IPS-18a (cell line): ENCODE results near the gene MAFG.

Experiments
- H3K27ac ChIP-seq: one replicate; pipeline ENCODE4 v1.5.1; 2013; ENCODE audit warnings: low read length
- H3K27me3 ChIP-seq: one replicate; pipeline ENCODE4 v1.6.1; 2013; ENCODE audit warnings: mild to moderate bottlenecking, low read length; ENCODE audit not compliant: control insufficient read depth, insufficient read depth
- H3K36me3 ChIP-seq: one replicate; pipeline ENCODE4 v1.6.1; 2013; ENCODE audit warnings: low read depth, low read length; ENCODE audit not compliant: control insufficient read depth
- H3K4me1 ChIP-seq: one replicate; pipeline ENCODE4 v1.6.1; 2013; ENCODE audit warnings: low read depth, low read length; ENCODE audit not compliant: control insufficient read depth
- H3K4me3 ChIP-seq: one replicate; pipeline ENCODE4 v1.5.1; 2013; ENCODE audit warnings: low read length
- H3K9ac ChIP-seq: one replicate; pipeline ENCODE4 v1.6.1; 2013; ENCODE audit warnings: mild to moderate bottlenecking, low read length, moderate library complexity
- H3K9me3 ChIP-seq: one replicate; pipeline ENCODE4 v1.6.1; 2013; ENCODE audit warnings: low read depth, low read length; ENCODE audit not compliant: control insufficient read depth

Gene MAFG

DNA sequence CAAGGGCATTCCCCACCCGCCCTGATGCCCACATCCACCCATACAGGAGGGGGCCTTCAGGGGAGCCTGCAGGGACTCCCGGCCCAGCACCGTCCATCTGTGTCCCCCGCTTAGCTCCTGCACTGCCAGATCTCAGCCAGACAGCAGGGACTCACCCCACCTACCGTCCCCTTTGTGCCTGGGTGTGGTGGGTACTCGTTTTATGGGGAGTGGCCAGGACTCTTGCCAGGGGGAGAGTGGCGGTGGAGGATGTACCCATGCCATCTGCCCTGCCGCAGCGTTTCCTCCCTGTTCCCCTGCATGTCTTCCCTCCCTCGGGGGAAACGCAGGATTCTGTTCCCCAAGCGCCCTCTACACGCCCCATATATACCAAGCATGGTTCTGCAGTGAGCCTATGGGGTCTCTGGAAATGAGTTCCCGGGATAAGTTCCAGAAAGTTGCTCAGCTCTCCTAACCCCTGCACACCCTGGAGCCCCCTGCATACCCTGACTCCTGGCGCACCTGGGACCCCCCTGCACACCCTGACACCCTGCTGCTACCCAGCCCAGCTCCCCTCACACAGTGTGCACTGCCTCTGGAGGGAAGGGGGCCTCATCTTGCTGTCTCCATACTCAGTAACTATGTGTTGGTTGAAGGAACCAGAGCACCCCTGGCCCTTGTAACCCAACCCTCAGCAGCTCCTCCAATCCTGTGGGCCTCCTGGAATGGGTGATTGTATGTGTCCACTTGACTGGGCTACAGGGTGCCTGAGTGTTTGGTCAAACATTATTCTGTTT lies 4.2 kb upstream of the MAFG start:
- no peaks in the 10 kb centered on the region for H3K4me1 ChIP-seq
- no peak overlapping the region for H3K4me3 ChIP-seq
- no peak overlapping the region for H3K9ac ChIP-seq
- no peak overlapping the region for H3K27ac ChIP-seq
- no peaks in the 10 kb centered on the region for H3K9me3 ChIP-seq
- H3K36me3 ChIP-seq: peaks cover 3% of the 10 kb centered on the region
- peaks cover 16% of the 10 kb centered on the region for H3K27me3 ChIP-seq

DNA sequence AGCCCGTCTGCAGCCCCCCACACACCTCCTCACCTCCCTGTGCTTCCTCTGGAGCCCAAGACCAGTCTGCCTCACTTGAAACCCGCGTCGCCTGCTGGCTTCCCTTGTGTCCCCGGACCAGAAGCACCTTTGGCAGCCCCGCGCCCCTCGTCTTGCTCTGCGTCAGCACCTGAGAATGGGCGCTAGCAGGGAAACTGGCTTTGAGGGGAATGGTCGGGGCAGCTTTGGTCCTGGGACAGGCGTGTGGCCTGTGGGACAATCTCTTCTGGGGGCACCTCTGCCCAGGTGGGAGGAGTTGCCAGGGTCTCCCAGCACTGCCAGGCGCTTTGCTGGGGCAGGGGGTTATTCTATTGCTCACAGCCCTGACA lies 3.6 kb upstream of the MAFG start:
- no peaks in the 10 kb centered on the region for H3K9me3 ChIP-seq
- H3K9ac ChIP-seq: no peak overlapping the region
- peaks cover 1% of the 10 kb centered on the region for H3K4me1 ChIP-seq
- no peak overlapping the region for H3K4me3 ChIP-seq
- peaks cover 3% of the 10 kb centered on the region for H3K36me3 ChIP-seq
- peaks cover 16% of the 10 kb centered on the region for H3K27me3 ChIP-seq
- no peak overlapping the region for H3K27ac ChIP-seq

DNA sequence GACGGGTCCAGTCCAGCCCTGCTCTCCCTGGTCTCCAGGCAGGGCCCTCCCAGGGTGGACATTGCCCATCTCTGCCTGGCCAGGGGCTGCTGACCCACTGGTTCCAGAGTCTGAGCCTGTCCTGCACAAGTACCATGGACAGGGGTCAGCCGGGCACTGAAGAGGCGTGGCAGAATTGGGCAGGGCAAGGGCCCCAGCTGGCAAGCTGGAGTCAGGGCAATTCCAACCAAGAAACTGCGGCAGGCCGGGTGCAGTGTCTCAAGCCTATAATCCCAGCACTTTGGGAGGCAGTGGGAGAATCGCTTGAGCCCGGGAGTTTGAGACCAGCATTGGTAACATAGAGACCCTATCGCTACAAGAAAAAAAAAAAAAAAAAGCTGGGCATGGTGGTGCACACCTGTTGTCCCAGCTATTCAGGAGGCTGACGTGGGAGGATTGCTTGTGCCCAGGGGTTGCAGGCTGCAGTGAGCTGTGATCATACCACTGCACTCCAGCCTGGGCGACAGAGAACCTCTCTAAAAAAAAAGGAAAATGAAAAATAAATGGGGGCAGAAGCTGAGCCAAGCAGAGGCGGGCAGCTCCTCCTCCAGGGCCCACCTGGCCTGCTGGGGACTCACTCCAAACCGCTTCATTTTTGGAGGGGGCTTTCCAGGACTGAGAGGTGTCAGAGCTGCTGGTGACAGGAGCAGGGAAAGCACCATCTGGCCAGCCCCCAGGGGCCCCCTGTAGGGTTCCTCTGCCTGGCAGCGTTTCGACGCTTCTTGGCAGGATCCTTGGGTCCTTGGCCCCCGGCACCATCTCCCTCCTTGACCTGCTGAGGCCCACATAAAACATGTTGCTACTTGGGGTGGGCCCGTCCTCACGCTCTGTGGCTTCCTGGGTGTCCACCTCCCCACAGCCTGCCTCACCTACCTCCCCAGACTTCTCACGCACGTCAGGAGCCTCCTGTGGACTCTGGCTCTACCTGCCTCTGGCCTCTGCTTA lies 2.9 kb upstream of the MAFG start:
- Histone ChIP-seq H3K4me3 (no peak overlapping the region), H3K9ac (no peak overlapping the region), H3K9me3 (no peaks in the 10 kb centered on the region), H3K27me3 (peaks cover 16% of the 10 kb centered on the region), H3K36me3 (peaks cover 3% of the 10 kb centered on the region), H3K27ac (no peak overlapping the region), H3K4me1 (peaks cover 6% of the 10 kb centered on the region)

DNA sequence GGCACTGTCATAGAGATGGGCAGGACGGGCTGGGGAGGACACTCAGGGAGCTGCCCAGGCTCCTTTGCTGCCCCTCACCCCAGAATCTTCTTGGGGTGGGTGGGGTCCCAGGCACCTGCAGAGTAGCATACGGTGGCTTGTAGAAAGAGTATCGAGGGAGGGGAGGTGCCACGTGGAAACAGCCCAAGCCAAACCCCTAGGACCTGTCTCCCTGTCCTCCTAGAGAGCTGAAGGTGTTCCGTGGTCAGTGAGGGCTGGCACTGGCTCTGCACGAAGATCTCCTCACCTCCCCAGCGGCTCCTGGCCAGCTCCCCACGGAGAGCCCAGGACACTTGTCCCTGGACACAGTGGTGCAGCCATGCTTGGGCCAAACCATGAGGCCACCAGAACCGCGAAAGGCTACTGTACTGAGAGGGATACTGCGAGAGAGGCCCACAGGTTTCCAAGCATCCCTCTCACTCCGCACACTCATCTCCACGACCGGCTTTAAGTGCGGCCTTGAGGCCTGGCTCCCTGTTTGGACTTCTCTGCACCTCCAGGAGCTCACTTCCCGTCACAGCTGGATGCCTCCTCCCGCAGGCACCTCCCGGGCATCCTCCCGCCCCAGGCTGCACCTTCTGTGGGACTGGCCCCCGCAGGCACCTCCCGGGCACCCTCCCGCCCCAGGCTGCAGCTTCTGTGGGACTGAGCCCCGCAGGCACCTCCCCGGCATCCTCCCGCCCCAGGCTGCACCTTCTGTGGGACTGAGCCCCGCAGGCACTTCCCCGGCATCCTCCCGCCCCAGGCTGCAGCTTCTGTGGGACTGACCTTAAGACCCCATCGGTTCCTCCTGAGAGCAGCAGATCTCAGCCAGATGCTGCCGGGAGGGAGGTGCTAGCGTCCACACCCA lies 2.0 kb upstream of the MAFG start:
- Histone ChIP-seq H3K9ac (no peak overlapping the region), H3K4me3 (no peak overlapping the region), H3K9me3 (no peaks in the 10 kb centered on the region), H3K27ac (no peak overlapping the region), H3K36me3 (peaks cover 3% of the 10 kb centered on the region), H3K27me3 (peaks cover 16% of the 10 kb centered on the region), H3K4me1 (peaks cover 15% of the 10 kb centered on the region)

DNA sequence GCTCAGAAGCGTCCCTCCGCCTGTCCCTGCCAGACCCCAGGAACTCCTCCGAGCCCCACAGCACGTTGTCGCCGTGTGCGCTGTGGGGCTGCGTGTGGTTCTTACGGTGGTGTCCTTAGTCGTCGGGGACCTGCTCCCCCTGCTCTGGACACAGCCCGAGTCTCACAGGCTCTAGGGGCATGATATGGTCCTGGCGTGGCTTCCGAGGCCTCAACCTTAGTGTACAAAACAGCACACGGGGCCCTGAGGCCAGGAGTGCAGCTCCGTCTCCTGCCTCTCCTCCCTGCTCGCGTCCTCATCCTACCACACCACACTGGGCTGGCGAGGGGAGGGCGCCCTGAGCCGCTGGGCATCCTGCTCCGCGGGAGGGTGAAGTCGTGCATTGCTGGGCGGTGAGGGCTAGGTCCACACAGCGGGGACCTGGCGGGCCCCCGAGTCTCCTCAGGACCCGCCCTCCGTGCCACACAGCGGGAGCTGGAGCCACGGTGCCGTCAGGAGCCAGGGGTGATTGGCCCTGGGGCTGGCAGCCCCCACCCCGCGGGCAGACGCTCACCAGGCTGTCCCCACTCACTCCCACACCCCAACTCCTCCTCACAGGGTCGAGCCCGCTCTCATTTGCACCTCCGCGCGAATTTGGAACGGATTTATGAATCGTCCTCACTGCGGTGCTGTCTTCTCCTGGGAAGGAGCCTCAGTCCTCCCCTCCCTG lies 1.2 kb upstream of the MAFG start:
- no peak overlapping the region for H3K27ac ChIP-seq
- H3K4me1 ChIP-seq: peaks cover 23% of the 10 kb centered on the region
- peak overlapping the region; percentile 24 for H3K9ac ChIP-seq
- H3K36me3 ChIP-seq: peaks cover 3% of the 10 kb centered on the region
- peak overlapping the region; percentile 67 for H3K4me3 ChIP-seq
- H3K9me3 ChIP-seq: no peaks in the 10 kb centered on the region
- peaks cover 16% of the 10 kb centered on the region for H3K27me3 ChIP-seq

DNA sequence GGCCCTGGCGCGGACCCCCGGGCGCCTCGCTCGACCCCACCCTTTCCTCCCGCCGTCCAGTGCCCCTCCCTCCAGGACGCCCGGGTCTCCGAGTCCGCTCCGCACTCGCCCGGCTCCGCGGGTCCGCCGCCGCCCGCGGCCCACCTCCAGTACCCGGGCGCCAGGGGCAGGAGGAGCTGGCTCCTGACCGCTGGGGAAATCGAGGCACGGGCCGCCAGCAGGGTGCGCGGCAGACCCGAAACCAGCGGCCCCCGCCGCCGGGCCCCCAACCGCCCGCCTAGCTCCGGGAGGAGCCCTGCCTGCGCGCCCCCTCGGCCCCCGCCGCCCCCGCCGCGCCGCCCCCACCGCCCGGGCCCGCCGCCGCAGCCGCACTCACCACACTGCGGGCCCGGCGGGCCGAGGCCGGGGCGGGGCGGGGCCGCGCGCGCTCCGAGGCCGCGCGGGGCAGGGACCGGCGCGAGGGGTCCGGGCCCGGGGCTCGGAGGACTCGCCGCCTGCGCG lies 333 bp downstream of the MAFG start:
- H3K9ac ChIP-seq: peak overlapping the region; percentile 66
- peaks cover 16% of the 10 kb centered on the region for H3K27me3 ChIP-seq
- H3K4me1 ChIP-seq: peaks cover 28% of the 10 kb centered on the region
- peaks cover 5% of the 10 kb centered on the region for H3K36me3 ChIP-seq
- no peaks in the 10 kb centered on the region for H3K9me3 ChIP-seq
- H3K27ac ChIP-seq: no peak overlapping the region
- H3K4me3 ChIP-seq: peak overlapping the region; percentile 71

DNA sequence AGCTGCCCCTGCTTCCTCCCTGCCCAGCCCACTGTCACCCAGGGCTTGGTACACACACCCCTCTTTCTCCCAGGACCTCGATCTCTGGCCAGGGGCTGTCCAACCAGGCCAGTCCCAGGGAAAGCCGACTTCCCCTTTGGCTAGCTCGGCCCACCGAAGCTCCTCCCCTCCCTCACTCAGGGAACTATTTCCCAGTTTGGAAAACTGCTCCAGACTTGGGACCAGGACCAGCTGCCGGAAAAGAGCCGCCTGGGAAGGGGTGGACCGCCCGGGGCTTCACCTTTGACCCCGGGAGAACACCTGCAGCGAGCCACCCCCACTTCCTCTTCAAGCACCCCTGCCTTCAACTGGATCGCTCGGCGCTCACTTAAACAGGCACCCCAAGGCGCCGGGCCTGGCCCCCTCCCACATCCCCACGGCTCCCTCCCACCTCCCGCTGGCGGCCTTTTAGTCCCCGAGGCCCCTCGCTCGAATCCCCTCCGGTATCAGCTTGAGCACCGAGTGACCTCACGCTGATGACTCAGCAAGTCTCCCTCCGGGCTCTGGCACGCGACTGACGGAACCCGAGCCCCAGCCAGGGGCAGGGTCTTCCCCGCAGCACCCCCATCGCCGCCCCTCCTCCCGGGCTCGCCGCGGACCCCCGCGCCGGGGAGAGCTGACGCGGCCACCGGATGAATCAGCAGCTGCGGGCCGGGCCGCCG lies 934 bp downstream of the MAFG start:
- H3K9ac ChIP-seq: peak overlapping the region; percentile 66
- peaks cover 28% of the 10 kb centered on the region for H3K4me1 ChIP-seq
- H3K9me3 ChIP-seq: no peaks in the 10 kb centered on the region
- H3K36me3 ChIP-seq: peaks cover 7% of the 10 kb centered on the region
- H3K27me3 ChIP-seq: peaks cover 16% of the 10 kb centered on the region
- H3K4me3 ChIP-seq: peak overlapping the region; percentile 71
- H3K27ac ChIP-seq: no peak overlapping the region

DNA sequence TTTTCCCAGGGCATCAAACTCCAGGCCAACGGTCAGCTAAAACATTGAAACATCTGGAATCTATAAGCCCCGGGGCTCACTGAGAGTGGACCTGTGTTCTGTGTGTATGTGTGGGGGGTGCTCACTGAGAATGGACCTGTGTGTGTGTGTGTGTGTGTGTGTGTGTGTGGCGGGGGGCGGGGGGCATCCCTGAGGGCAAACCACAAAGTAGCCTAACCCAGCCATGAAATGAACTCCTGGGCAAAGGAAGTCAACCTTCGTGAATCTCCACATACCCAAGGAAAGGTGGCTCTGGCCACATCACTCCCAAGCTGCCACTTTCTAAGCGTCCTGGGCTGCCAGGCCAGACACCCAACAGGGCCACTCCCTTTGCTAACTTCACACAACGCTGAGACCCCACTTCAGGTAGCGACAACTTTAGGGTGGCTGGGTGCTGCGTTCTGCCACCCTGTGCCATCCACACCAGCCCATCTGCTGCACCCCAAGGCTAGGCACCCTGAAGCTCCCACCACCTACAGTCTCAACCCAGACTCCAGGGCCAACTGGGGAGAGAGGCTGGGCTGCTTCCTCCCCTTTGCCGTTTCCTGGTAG lies 1.6 kb downstream of the MAFG start:
- Histone ChIP-seq H3K9ac (peak overlapping the region; percentile 66), H3K4me1 (peaks cover 28% of the 10 kb centered on the region), H3K27me3 (peaks cover 16% of the 10 kb centered on the region), H3K4me3 (peak overlapping the region; percentile 71), H3K36me3 (peaks cover 10% of the 10 kb centered on the region), H3K9me3 (no peaks in the 10 kb centered on the region), H3K27ac (no peak overlapping the region)

DNA sequence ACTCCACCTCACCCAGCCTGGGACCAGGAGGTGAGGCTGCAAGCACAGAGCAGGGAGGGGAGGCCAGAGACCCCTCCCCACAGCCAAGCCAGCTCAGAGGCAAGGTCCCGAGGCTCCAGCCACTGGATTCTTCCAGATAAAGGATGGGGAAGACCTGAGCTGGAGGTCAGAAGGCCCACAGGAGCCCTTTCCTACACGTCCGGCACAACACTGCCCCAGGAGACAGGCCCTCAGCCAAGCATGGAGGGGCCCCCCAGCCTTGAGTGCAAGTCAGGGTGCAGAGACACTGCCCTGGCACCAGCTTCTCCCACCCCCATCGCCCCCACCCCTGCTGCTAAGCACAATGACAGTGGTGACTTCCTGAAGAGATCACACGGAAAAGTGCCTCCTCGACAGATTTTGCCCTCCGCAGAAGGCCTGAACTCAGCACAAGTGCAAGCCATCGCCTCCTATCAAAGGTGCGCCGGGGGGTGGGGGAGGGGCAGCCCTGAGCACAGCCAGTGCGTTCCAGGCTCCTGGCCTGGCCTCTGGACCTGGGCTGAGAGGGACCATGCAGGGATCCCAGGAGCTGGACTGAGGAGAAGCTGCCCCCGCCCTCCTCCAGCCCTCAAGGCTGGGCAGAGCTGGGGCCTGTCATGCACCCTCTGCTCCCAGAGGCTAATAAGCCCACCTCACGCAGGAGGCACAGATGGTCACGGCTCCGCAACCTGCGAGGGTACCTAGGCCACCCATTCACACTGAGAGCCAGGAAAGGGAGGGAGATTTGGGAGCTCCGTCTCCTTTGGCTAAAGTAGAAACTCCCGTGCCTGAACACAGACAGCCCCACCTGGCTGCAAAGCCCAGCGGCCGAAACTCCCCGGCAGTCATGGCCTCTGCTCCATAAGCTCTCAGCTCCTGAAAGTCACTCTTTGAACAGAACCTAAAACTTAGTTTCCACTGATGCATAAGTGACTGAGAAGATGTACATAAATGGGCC lies 2.7 kb downstream of the MAFG start:
- no peaks in the 10 kb centered on the region for H3K9me3 ChIP-seq
- peaks cover 12% of the 10 kb centered on the region for H3K36me3 ChIP-seq
- peak overlapping the region; percentile 30 for H3K9ac ChIP-seq
- H3K4me1 ChIP-seq: peaks cover 28% of the 10 kb centered on the region
- H3K27me3 ChIP-seq: peaks cover 16% of the 10 kb centered on the region
- H3K27ac ChIP-seq: no peak overlapping the region
- peak overlapping the region; percentile 30 for H3K4me3 ChIP-seq
